ENCODE data around the gene PODN.

The PODN gene

DNA sequence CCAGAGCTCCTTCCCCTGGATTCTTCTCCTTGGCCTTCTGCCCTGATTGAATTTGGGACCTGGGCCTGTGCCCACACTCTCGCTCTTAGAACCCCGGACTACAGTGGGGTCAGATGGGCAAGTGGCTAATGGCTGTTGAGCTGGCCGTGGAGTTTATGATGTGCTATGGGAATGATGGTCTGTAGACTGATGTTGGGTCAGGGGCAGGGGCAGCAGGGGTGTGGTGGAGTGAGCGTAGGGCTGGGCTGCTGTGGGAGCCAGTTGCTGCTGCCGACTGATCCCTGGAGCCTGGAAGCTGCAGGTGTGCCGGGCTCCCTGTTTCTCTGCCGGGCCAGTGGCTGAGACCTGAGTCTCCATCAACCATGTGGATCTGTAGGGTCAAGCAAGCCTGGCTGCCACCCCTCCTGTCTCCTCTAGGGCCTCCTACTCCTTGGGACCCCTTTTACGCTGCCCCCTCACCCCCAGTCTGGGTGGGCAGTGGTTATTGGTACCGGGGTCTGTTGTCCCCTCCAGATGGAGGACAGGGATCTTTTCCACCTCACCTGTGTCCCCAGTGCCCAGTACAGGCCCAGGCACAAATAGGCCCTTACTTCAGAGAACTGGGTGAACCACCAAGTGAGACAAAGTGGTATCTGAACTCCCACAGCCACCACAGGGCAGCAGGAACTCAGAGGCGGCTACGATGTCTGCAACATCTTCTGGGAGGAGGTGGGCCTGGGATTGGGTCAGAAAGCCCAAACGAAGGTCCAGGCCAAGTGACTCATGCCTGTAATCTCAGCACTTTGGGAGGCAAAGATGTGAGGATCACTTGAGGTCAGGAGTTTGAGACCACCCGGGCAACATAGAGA, 5.1 kb downstream of the PODN start:
- Mint-ChIP-seq H3K36me3 (peaks cover 1% of the 10 kb centered on the region), H3K27ac (no peak overlapping the region), H3K4me3 (no peak overlapping the region), H3K27me3 (peaks cover 23% of the 10 kb centered on the region), H3K4me1 (no peaks in the 10 kb centered on the region), H3K9me3 (no peaks in the 10 kb centered on the region)

DNA sequence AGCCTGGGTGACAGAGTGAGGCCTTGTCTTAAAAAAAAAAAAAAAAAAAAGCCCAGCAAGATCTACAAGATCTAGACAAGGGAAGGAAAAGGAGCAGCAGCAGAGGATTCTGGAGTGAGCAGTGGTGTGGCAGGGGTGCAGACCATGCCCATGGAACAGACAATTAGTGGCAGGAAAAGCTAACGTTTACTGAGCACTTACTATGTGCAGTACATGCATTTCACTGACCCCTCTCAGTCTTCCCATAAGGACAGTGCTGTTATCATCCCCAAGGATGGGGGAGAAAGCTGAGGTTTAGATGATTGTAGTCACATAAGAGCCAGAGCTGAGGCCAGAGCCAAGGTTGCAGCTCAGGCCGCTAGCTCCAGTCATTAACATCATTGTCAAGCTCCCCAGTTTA, 5.9 kb downstream of the PODN start:
- no peak overlapping the region for H3K4me3 Mint-ChIP-seq
- H3K9me3 Mint-ChIP-seq, result no peaks in the 10 kb centered on the region
- H3K27me3 Mint-ChIP-seq, result peaks cover 21% of the 10 kb centered on the region
- H3K36me3 Mint-ChIP-seq, result peaks cover 1% of the 10 kb centered on the region
- H3K4me1 Mint-ChIP-seq, result no peaks in the 10 kb centered on the region
- no peak overlapping the region for H3K27ac Mint-ChIP-seq

GRCh38 chr1:53068314-53069099, 6.5 kb downstream of the PODN start:
- no peaks in the 10 kb centered on the region for H3K9me3 Mint-ChIP-seq
- no peaks in the 10 kb centered on the region for H3K4me1 Mint-ChIP-seq
- no peak overlapping the region for H3K27ac Mint-ChIP-seq
- H3K36me3 Mint-ChIP-seq, result peaks cover 1% of the 10 kb centered on the region
- no peak overlapping the region for H3K4me3 Mint-ChIP-seq
- H3K27me3 Mint-ChIP-seq, result peaks cover 15% of the 10 kb centered on the region

DNA sequence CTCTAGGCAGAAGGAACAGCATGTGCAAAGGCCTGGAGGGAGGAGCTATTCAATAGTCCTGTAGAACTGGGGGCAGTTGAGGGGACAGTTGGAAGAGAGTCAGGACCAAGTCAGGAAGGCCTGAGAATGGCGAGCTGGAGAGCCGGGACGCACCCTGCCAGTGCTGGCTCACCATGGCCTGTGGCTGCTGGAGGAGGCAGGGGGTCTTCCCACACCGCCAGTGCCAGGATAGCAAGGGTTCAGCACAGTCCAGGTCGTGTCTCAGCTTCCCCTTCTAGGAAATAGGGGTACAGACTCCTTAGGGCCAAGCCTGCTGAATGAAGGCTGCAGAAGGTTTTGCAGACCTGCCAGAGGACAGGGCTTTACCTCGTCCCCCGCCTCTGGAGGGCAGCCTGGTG, 7.3 kb downstream of the PODN start:
- H3K27ac Mint-ChIP-seq, result no peak overlapping the region
- H3K4me3 Mint-ChIP-seq, result no peak overlapping the region
- peaks cover 7% of the 10 kb centered on the region for H3K27me3 Mint-ChIP-seq
- no peaks in the 10 kb centered on the region for H3K4me1 Mint-ChIP-seq
- H3K9me3 Mint-ChIP-seq, result no peaks in the 10 kb centered on the region
- H3K36me3 Mint-ChIP-seq, result peaks cover 1% of the 10 kb centered on the region

DNA sequence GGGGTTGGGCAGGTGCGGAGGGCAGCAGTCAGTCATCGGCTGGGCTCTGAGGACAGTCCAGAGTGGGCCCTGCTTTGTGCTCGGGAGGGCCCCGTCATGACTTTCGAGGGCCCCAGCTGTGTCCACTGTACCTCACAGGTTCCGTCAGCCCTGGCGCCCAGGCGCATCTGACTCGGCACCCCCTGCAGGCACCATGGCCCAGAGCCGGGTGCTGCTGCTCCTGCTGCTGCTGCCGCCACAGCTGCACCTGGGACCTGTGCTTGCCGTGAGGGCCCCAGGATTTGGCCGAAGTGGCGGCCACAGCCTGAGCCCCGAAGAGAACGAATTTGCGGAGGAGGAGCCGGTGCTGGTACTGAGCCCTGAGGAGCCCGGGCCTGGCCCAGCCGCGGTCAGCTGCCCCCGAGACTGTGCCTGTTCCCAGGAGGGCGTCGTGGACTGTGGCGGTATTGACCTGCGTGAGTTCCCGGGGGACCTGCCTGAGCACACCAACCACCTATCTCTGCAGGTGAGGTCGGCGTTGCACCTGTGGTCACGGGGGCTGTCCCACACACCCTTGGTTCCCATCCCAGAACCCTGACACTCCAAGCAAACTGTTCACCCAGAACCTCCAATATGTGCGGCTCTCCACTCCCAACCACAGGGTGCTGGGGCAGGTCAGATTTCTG, 7.8 kb downstream of the PODN start:
- Mint-ChIP-seq H3K36me3 (peaks cover 1% of the 10 kb centered on the region), H3K9me3 (no peaks in the 10 kb centered on the region), H3K27me3 (peaks cover 7% of the 10 kb centered on the region), H3K4me1 (no peaks in the 10 kb centered on the region), H3K4me3 (no peak overlapping the region), H3K27ac (no peak overlapping the region)

DNA sequence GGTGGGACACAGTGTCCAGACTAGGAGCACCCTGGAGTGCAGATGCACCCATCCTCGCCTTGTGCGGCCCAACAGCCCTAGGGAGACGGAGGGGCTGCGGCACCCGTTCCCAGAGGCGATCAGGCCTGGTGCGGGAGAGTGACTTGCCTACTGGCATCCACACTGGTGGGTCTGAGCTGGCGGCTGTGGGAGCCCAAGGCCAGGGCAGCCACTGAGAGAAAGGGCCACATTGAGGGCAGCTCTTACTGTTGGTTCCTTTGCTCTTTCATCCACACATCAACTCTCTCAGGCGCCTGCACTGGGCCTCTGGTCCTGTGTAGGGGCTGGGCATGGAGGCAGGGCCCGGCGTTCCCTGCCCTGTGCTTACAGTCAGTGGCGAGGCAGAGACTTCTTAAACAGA, 8.6 kb downstream of the PODN start:
- H3K9me3 Mint-ChIP-seq, result no peaks in the 10 kb centered on the region
- H3K27me3 Mint-ChIP-seq, result peaks cover 5% of the 10 kb centered on the region
- peaks cover under 1% of the 10 kb centered on the region for H3K36me3 Mint-ChIP-seq
- no peak overlapping the region for H3K27ac Mint-ChIP-seq
- H3K4me1 Mint-ChIP-seq, result no peaks in the 10 kb centered on the region
- no peak overlapping the region for H3K4me3 Mint-ChIP-seq

- no peak overlapping the region for H3K4me3 Mint-ChIP-seq
- H3K9me3 Mint-ChIP-seq, result no peaks in the 10 kb centered on the region
- no peaks in the 10 kb centered on the region for H3K36me3 Mint-ChIP-seq
- H3K4me1 Mint-ChIP-seq, result no peaks in the 10 kb centered on the region
- no peak overlapping the region for H3K27ac Mint-ChIP-seq
- peaks cover 3% of the 10 kb centered on the region for H3K27me3 Mint-ChIP-seq
Observed at GRCh38 chr1:53071167-53071865, 9.3 kb downstream of the PODN start.

- no peaks in the 10 kb centered on the region for H3K4me1 Mint-ChIP-seq
Observed at GRCh38 chr1:53071915-53072314, 9.9 kb downstream of the PODN start.

GRCh38 chr1:53073287-53073686, 11.3 kb downstream of the PODN start:
- Mint-ChIP-seq H3K27ac (no peak overlapping the region), H3K27me3 (no peaks in the 10 kb centered on the region), H3K4me1 (no peaks in the 10 kb centered on the region), H3K36me3 (no peaks in the 10 kb centered on the region), H3K9me3 (no peaks in the 10 kb centered on the region), H3K4me3 (no peak overlapping the region)

More at GRCh38 chr1:53071915-53072314, 9.9 kb downstream of the PODN start:
- no peaks in the 10 kb centered on the region for H3K9me3 Mint-ChIP-seq
- H3K4me3 Mint-ChIP-seq, result no peak overlapping the region
- H3K27me3 Mint-ChIP-seq, result no peaks in the 10 kb centered on the region
- no peak overlapping the region for H3K27ac Mint-ChIP-seq
- no peaks in the 10 kb centered on the region for H3K36me3 Mint-ChIP-seq

DNA sequence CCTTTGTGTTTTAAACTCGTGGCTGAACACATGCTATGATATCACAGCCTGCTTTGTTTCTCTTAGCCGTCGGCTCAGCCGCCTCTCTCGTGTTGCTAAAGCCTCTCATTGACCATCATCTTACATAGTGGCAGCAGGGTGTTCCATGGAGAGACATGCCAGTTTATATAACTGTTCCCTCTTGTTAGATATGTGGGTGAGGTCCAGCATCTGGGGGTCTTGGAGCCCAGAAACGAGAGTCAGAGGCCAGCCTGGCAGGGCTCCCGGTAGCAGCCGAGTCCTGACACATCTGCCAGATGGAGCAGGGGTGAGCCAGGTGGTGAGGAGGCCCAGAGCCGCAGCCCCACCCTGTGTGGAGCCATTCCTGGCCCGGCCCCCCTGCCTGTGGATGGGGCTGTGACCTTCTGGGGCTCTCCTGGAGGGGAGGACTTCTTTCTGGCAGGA, 11.9 kb downstream of the PODN start:
- H3K27me3 Mint-ChIP-seq, result no peaks in the 10 kb centered on the region
- no peaks in the 10 kb centered on the region for H3K4me1 Mint-ChIP-seq
- H3K9me3 Mint-ChIP-seq, result no peaks in the 10 kb centered on the region
- H3K27ac Mint-ChIP-seq, result no peak overlapping the region
- H3K36me3 Mint-ChIP-seq, result no peaks in the 10 kb centered on the region
- H3K4me3 Mint-ChIP-seq, result no peak overlapping the region

- Mint-ChIP-seq H3K4me3 (no peak overlapping the region), H3K27me3 (no peaks in the 10 kb centered on the region), H3K36me3 (no peaks in the 10 kb centered on the region), H3K4me1 (no peaks in the 10 kb centered on the region), H3K27ac (no peak overlapping the region), H3K9me3 (no peaks in the 10 kb centered on the region)
Observed at GRCh38 chr1:53074313-53075154, 12.5 kb downstream of the PODN start.

- H3K4me1 Mint-ChIP-seq, result no peaks in the 10 kb centered on the region
- no peaks in the 10 kb centered on the region for H3K9me3 Mint-ChIP-seq
- peak overlapping the region; percentile 10 for H3K27ac Mint-ChIP-seq
- no peaks in the 10 kb centered on the region for H3K27me3 Mint-ChIP-seq
- no peak overlapping the region for H3K4me3 Mint-ChIP-seq
- H3K36me3 Mint-ChIP-seq, result no peaks in the 10 kb centered on the region
Observed at GRCh38 chr1:53075206-53075605, 13.2 kb downstream of the PODN start.

GRCh38 chr1:53075761-53076163, 13.7 kb downstream of the PODN start:
- H3K27ac Mint-ChIP-seq, result no peak overlapping the region
- H3K4me3 Mint-ChIP-seq, result no peak overlapping the region
- H3K4me1 Mint-ChIP-seq, result no peaks in the 10 kb centered on the region
- H3K36me3 Mint-ChIP-seq, result no peaks in the 10 kb centered on the region
- H3K9me3 Mint-ChIP-seq, result no peaks in the 10 kb centered on the region
- no peaks in the 10 kb centered on the region for H3K27me3 Mint-ChIP-seq

DNA sequence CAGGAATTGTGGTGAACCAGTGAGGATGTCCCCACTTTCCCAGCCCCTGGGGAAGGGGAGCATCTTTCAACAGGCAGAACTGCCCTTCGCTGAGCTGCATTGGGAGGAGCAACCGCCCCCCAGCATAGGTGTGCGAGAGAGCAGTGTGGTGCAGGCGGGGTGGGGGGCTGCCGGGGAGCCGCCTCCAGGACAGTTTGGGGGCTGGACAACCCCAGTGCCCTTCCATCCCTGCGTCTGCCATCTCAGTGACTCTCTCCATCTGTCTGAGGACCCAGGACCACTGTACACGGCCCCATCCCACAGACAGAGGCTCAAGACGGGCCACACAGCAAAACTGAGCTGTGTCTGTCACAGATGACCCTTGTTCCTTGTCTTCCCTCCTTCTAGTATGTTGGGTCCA, 14.2 kb downstream of the PODN start:
- Mint-ChIP-seq H3K9me3 (no peaks in the 10 kb centered on the region), H3K27me3 (no peaks in the 10 kb centered on the region), H3K27ac (no peak overlapping the region), H3K4me1 (no peaks in the 10 kb centered on the region), H3K4me3 (no peak overlapping the region), H3K36me3 (no peaks in the 10 kb centered on the region)

Measured in activated naive CD4-positive, alpha-beta T cell treated with anti-CD3 and anti-CD28 coated beads, Interleukin-2, amount 50 U/mL, for 24 hours (primary cell).